Astrocyte (in vitro differentiated cells and primary cell): Measurements from ENCODE around the gene MAP7. TPM values are rescaled to one million over a fixed set of nuclear protein-coding genes. Genes with fewer than 3 reads are reported as not detected.

Source experiments
- DNase-seq: peaks from one replicate; pipeline ENCODE4 v3.0.0-alpha.2; 2010; ENCODE audit warnings: low read depth
- FAIRE-seq: peaks from 2 replicates; lab custom pipeline; 2011; peaks lifted over from hg19 to GRCh38; lab: Jason Lieb, UNC
- H2AFZ ChIP-seq: 2 replicates; pipeline ENCODE4 v1.6.0; 2012; ENCODE audit warnings: low read depth, low read length, inconsistent platforms
- H3K27ac ChIP-seq: 2 replicates; pipeline ENCODE4 v1.5.1; 2011; ENCODE audit warnings: low read depth, low read length, inconsistent platforms
- H3K27me3 ChIP-seq: 2 replicates; pipeline ENCODE4 v1.6.0; 2011; ENCODE audit warnings: low read length, inconsistent platforms; ENCODE audit not compliant: insufficient read depth
- H3K36me3 ChIP-seq: 2 replicates; pipeline ENCODE4 v1.5.1; 2011; ENCODE audit warnings: low read length, inconsistent platforms; ENCODE audit not compliant: insufficient read depth
- H3K4me1 ChIP-seq: 2 replicates; pipeline ENCODE4 v1.5.1; 2011; ENCODE audit warnings: low read length, inconsistent platforms; ENCODE audit not compliant: insufficient read depth
- H3K4me2 ChIP-seq: 2 replicates; pipeline ENCODE4 v1.6.0; 2012; ENCODE audit warnings: low read length, inconsistent platforms
- H3K4me3 ChIP-seq: 2 replicates; pipeline ENCODE4 v1.5.1; 2011; ENCODE audit warnings: low read depth, mild to moderate bottlenecking, low read length, inconsistent platforms; ENCODE audit not compliant: insufficient read depth
- H3K79me2 ChIP-seq: 2 replicates; pipeline ENCODE4 v1.6.0; 2012; ENCODE audit warnings: mild to moderate bottlenecking, low read length, inconsistent platforms; ENCODE audit not compliant: insufficient read depth
- H3K9ac ChIP-seq: 2 replicates; pipeline ENCODE4 v1.6.0; 2012; ENCODE audit warnings: mild to moderate bottlenecking, low read length, inconsistent platforms
- H3K9me3 ChIP-seq: 2 replicates; pipeline ENCODE4 v1.5.1; 2012; ENCODE audit warnings: low read depth, mild to moderate bottlenecking, low read length, inconsistent platforms; ENCODE audit not compliant: insufficient read depth
- H4K20me1 ChIP-seq: 2 replicates; pipeline ENCODE4 v1.6.0; 2012; ENCODE audit warnings: low read length, inconsistent platforms; ENCODE audit not compliant: insufficient read depth
- H3K27ac Mint-ChIP-seq: one replicate; pipeline ENCODE4 v1.8.0; 2021; ENCODE audit warnings: mild to moderate bottlenecking, mixed read lengths; ENCODE audit not compliant: unreplicated experiment
- H3K27me3 Mint-ChIP-seq: one replicate; pipeline ENCODE4 v1.8.0; 2021; ENCODE audit warnings: low read depth, mixed read lengths; ENCODE audit not compliant: unreplicated experiment
- H3K36me3 Mint-ChIP-seq: one replicate; pipeline ENCODE4 v1.8.0; 2021; ENCODE audit warnings: low read depth, mixed read lengths; ENCODE audit not compliant: unreplicated experiment
- H3K4me1 Mint-ChIP-seq: one replicate; pipeline ENCODE4 v1.8.0; 2021; ENCODE audit warnings: low read depth, mixed read lengths; ENCODE audit not compliant: unreplicated experiment
- H3K4me3 Mint-ChIP-seq: one replicate; pipeline ENCODE4 v1.8.0; 2021; ENCODE audit warnings: mild to moderate bottlenecking, moderate library complexity, mixed read lengths; ENCODE audit not compliant: unreplicated experiment
- H3K9me3 Mint-ChIP-seq: one replicate; pipeline ENCODE4 v1.8.0; 2021; ENCODE audit warnings: mild to moderate bottlenecking, mixed read lengths; ENCODE audit not compliant: unreplicated experiment
- EZH2 ChIP-seq: IDR thresholded peaks from 2 replicates; pipeline ENCODE4 v1.6.1; 2012; ENCODE audit warnings: mild to moderate bottlenecking, low read length, inconsistent platforms; ENCODE audit not compliant: insufficient read depth
- total RNA-seq: library from RNA; stranded (reverse); gene quantifications from 2 replicates; pipeline ENCODE4 v1.2.1, GENCODE V29; 2021
- TF ChIP-seq, protein P1 (sequence below): IDR thresholded peaks from 2 replicates; pipeline ENCODE4 v1.5.1; 2011; ENCODE audit warnings: low read depth, mild to moderate bottlenecking, inconsistent platforms, low read length, moderate library complexity; ENCODE audit not compliant: insufficient read depth

MAP7 gene
- total RNA-seq, 1 donor from 2014 or later: 3.3 TPM

DNA sequence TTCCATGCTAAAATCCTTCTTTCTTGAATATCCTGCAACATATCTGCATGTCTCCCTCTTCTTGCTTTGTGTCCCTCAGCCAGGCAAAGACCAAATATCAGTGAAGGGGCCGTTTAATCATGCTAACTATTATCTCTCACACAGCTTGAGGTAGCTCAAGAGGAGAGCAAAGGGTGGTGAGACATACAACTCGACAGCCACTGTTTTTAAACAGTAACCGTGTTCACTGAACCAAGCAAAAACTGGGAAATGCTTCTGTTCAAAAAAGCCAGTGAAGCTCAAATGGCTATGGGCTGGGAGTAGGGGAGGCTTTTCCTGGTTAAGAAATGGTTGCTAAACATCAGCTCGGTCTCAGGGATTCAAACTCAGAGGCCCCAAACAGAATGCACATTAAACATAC, 83.4 kb downstream of the MAP7 start:
- DNase-seq: no peak
- H3K4me3 Mint-ChIP-seq: no peak overlapping the region

GRCh38 chr6:136465766-136466303, 84.4 kb downstream of the MAP7 start:
- TF ChIP-seq, protein P1, sequence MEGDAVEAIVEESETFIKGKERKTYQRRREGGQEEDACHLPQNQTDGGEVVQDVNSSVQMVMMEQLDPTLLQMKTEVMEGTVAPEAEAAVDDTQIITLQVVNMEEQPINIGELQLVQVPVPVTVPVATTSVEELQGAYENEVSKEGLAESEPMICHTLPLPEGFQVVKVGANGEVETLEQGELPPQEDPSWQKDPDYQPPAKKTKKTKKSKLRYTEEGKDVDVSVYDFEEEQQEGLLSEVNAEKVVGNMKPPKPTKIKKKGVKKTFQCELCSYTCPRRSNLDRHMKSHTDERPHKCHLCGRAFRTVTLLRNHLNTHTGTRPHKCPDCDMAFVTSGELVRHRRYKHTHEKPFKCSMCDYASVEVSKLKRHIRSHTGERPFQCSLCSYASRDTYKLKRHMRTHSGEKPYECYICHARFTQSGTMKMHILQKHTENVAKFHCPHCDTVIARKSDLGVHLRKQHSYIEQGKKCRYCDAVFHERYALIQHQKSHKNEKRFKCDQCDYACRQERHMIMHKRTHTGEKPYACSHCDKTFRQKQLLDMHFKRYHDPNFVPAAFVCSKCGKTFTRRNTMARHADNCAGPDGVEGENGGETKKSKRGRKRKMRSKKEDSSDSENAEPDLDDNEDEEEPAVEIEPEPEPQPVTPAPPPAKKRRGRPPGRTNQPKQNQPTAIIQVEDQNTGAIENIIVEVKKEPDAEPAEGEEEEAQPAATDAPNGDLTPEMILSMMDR: no peak
- no peak for TF ChIP-seq EZH2
- no peak overlapping the region for H3K27ac Mint-ChIP-seq
- DNase-seq (no peak), FAIRE-seq (no peak)
- no peaks in the 10 kb centered on the region for H3K27me3 Mint-ChIP-seq
- Histone ChIP-seq H2AFZ (no peak overlapping the region), H3K79me2 (no peaks in the 10 kb centered on the region), H3K27ac (no peak overlapping the region), H3K9ac (no peak overlapping the region), H3K4me3 (no peak overlapping the region), H3K4me2 (no peak overlapping the region), H4K20me1 (no peaks in the 10 kb centered on the region), H3K4me1 (no peaks in the 10 kb centered on the region), H3K36me3 (no peaks in the 10 kb centered on the region), H3K9me3 (no peaks in the 10 kb centered on the region), H3K27me3 (no peaks in the 10 kb centered on the region)
- H3K9me3 Mint-ChIP-seq: no peaks in the 10 kb centered on the region
- no peak overlapping the region for H3K4me3 Mint-ChIP-seq
- peaks cover 2% of the 10 kb centered on the region for H3K4me1 Mint-ChIP-seq
- H3K36me3 Mint-ChIP-seq: no peaks in the 10 kb centered on the region

More for the DNA sequence above, 83.4 kb downstream of the MAP7 start:
- no peaks in the 10 kb centered on the region for H3K27me3 Mint-ChIP-seq
- H3K27me3 ChIP-seq: no peaks in the 10 kb centered on the region
- no peak overlapping the region for H2AFZ ChIP-seq
- no peaks in the 10 kb centered on the region for H3K9me3 Mint-ChIP-seq
- no peaks in the 10 kb centered on the region for H3K79me2 ChIP-seq
- no peak overlapping the region for H3K4me3 ChIP-seq
- H3K27ac Mint-ChIP-seq: no peak overlapping the region
- no peak for FAIRE-seq
- H3K27ac ChIP-seq: no peak overlapping the region
- no peaks in the 10 kb centered on the region for H3K9me3 ChIP-seq
- H3K4me2 ChIP-seq: no peak overlapping the region
- H4K20me1 ChIP-seq: no peaks in the 10 kb centered on the region
- no peaks in the 10 kb centered on the region for H3K36me3 Mint-ChIP-seq
- H3K4me1 ChIP-seq: no peaks in the 10 kb centered on the region
- TF ChIP-seq EZH2: no peak
- TF ChIP-seq, protein P1: no peak
- H3K9ac ChIP-seq: no peak overlapping the region
- H3K36me3 ChIP-seq: no peaks in the 10 kb centered on the region
- H3K4me1 Mint-ChIP-seq: peaks cover 2% of the 10 kb centered on the region

GRCh38 chr6:136464874-136465273, 85.3 kb downstream of the MAP7 start:
- H3K27me3 ChIP-seq: no peaks in the 10 kb centered on the region
- Mint-ChIP-seq H3K36me3 (no peaks in the 10 kb centered on the region), H3K4me1 (peaks cover 2% of the 10 kb centered on the region), H3K27me3 (no peaks in the 10 kb centered on the region), H3K27ac (no peak overlapping the region), H3K9me3 (no peaks in the 10 kb centered on the region), H3K4me3 (no peak overlapping the region)
- H2AFZ ChIP-seq: no peak overlapping the region
- H3K36me3 ChIP-seq: no peaks in the 10 kb centered on the region
- no peaks in the 10 kb centered on the region for H4K20me1 ChIP-seq
- FAIRE-seq (no peak), DNase-seq (no peak)
- H3K27ac ChIP-seq: no peak overlapping the region
- H3K9me3 ChIP-seq: no peaks in the 10 kb centered on the region
- H3K79me2 ChIP-seq: no peaks in the 10 kb centered on the region
- H3K9ac ChIP-seq: no peak overlapping the region
- H3K4me1 ChIP-seq: no peaks in the 10 kb centered on the region
- H3K4me2 ChIP-seq: no peak overlapping the region
- TF ChIP-seq, protein P1: no peak
- no peak for TF ChIP-seq EZH2
- H3K4me3 ChIP-seq: no peak overlapping the region
